K562 (cell line): ENCODE measurements around the gene HCFC1R1. TPM values are rescaled to one million over a fixed set of nuclear protein-coding genes. Genes with fewer than 3 reads are reported as not detected.

ENCODE experiments used
- CBFA2T3 ChIP-seq: fragments of 450-650 bp; IDR thresholded peaks from 2 replicates; pipeline ENCODE4 v1.6.1; 2017
- DPF2 ChIP-seq: fragments of 450-650 bp; IDR thresholded peaks from 2 replicates; pipeline ENCODE4 v1.6.1; 2016
- EHMT2 ChIP-seq: fragments of 450-650 bp; IDR thresholded peaks from 2 replicates; pipeline ENCODE4 v1.6.1; 2018; ENCODE audit warnings: antibody characterized with exemption
- EP400 ChIP-seq: fragments of 450-650 bp; IDR thresholded peaks from 2 replicates; pipeline ENCODE4 v1.6.1; 2017; ENCODE audit warnings: antibody characterized with exemption, mild to moderate bottlenecking, moderate library complexity
- ILK ChIP-seq: fragments of 450-650 bp; IDR thresholded peaks from 2 replicates; pipeline ENCODE4 v1.6.1; 2016; ENCODE audit warnings: missing genetic modification characterization, low read depth, mild to moderate bottlenecking, missing compliant biosample characterization, moderate library complexity, borderline replicate concordance
- KAT8 ChIP-seq: fragments of 450-650 bp; IDR thresholded peaks from 2 replicates; pipeline ENCODE4 v1.6.1; 2016; ENCODE audit warnings: low read depth, mild to moderate bottlenecking
- KLF16 ChIP-seq: IDR thresholded peaks from 2 replicates; pipeline ENCODE4 v1.6.1; 2016; ENCODE audit warnings: antibody characterized with exemption
- MCM7 ChIP-seq, 2 experiments: fragments of 450-650 bp; IDR thresholded peaks; 2 replicates each; pipeline ENCODE4 v1.6.1; 2016 to 2018
- MEF2D ChIP-seq: conservative IDR thresholded peaks from 2 replicates; pipeline ENCODE4 v1.6.1; 2016; ENCODE audit warnings: low read depth, missing genetic modification characterization, missing compliant biosample characterization
- MYNN ChIP-seq, 2 experiments: sonication (generic); formaldehyde crosslinking in 1 of 2; IDR thresholded peaks; 2 replicates each; pipeline versions ENCODE4 v1.5.0 to v1.6.1; 2016 to 2020; ENCODE audit warnings: antibody characterized with exemption in 1 of 2, missing genetic modification reagents in 1 of 2
- NCOA6 ChIP-seq: fragments of 450-650 bp; IDR thresholded peaks from 2 replicates; pipeline ENCODE4 v1.6.1; 2017; ENCODE audit warnings: mild to moderate bottlenecking
- RB1 ChIP-seq: fragments of 450-650 bp; IDR thresholded peaks from 2 replicates; pipeline ENCODE4 v1.6.1; 2017; ENCODE audit warnings: low read depth, mild to moderate bottlenecking
- RBM34 ChIP-seq: fragments of 200-400 bp; formaldehyde crosslinking; IDR thresholded peaks from 2 replicates; pipeline ENCODE4 v1.6.1; 2018; ENCODE audit warnings: low read length, borderline replicate concordance; ENCODE audit not compliant: insufficient read depth
- RFX7 ChIP-seq: fragments of 250-450 bp; sonication (Bioruptor Pico); IDR thresholded peaks from 2 replicates; pipeline ENCODE4 v1.5.1; 2021; ENCODE audit warnings: mild to moderate bottlenecking
- SIN3B ChIP-seq: fragments of 450-650 bp; IDR thresholded peaks from 2 replicates; pipeline ENCODE4 v1.6.1; 2017; ENCODE audit warnings: low read depth, mild to moderate bottlenecking, moderate library complexity
- SOX6 ChIP-seq: fragments of 450-650 bp; IDR thresholded peaks from 2 replicates; pipeline ENCODE4 v1.6.1; 2014; ENCODE audit warnings: mild to moderate bottlenecking
- SP2 ChIP-seq: IDR thresholded peaks from 2 replicates; pipeline ENCODE4 v1.6.1; 2011; ENCODE audit warnings: mild to moderate bottlenecking, low read depth, low read length, moderate library complexity; ENCODE audit not compliant: poor library complexity, severe bottlenecking; ENCODE audit errors: extremely low read depth
- TAF15 ChIP-seq: fragments of 200-400 bp; formaldehyde crosslinking; IDR thresholded peaks from 2 replicates; pipeline ENCODE4 v1.6.1; 2017; ENCODE audit warnings: mild to moderate bottlenecking, low read depth, low read length, moderate library complexity
- ZNF217 ChIP-seq: sonication (generic); formaldehyde crosslinking; IDR thresholded peaks from 2 replicates; pipeline ENCODE4 v1.8.0; 2022; ENCODE audit warnings: mild to moderate bottlenecking, missing genetic modification reagents
- ZNF232 ChIP-seq: sonication (generic); formaldehyde crosslinking; IDR thresholded peaks from 2 replicates; pipeline ENCODE4 v1.8.0; 2022; ENCODE audit warnings: mild to moderate bottlenecking, missing genetic modification reagents
- ZNF444 ChIP-seq: fragments of 250-450 bp; sonication (Bioruptor Pico); IDR thresholded peaks from 2 replicates; pipeline ENCODE4 v1.4.0; 2020; ENCODE audit warnings: mild to moderate bottlenecking, moderate library complexity
- ZNF707 ChIP-seq: fragments of 250-450 bp; sonication (Bioruptor Pico); conservative IDR thresholded peaks from 2 replicates; pipeline ENCODE4 v1.8.0; 2022; ENCODE audit warnings: inconsistent platforms, mild to moderate bottlenecking, moderate library complexity
- ZNF75A ChIP-seq: fragments of 450-650 bp; formaldehyde crosslinking; IDR thresholded peaks from 2 replicates; pipeline ENCODE4 v1.4.0; 2020; ENCODE audit warnings: mild to moderate bottlenecking
- polyA plus RNA-seq, 8 experiments: library from polyadenylated mRNA; depleted of rRNA in 4 of 8; stranded (reverse) in 5 of 8; unstranded in 3 of 8; fragments of >200 nt; fragmentation: Nextera tagmentation in 2 of 8; fragmentation: Illumina TruSeq in 1 of 8; extraction: Ambion mirVana in 2 of 8; extraction: Trizol in 1 of 8; gene quantifications; 2 replicates each; pipeline versions ENCODE4 v1.2.1 to v1.2.3, GENCODE V29; 2011 to 2014; ENCODE audit warnings: inconsistent platforms in 1 of 8, missing spikeins in 1 of 8
- total RNA-seq, 7 experiments: library from RNA; depleted of rRNA in 6 of 7; stranded (reverse); fragments of >200 nt in 6 of 7; fragmentation: Illumina TruSeq in 2 of 7; extraction: Trizol in 2 of 7; gene quantifications; 2 replicates each; pipeline versions ENCODE4 v1.2.1 to v1.2.3, GENCODE V29; 2011 to 2021; ENCODE audit warnings: low replicate concordance in 1 of 7
- TF ChIP-seq, protein P1 (sequence below): fragments of 200-800 bp; sonication (Bioruptor generic); IDR thresholded peaks from 2 replicates; pipeline ENCODE4 v1.6.1; 2017; ENCODE audit warnings: missing genetic modification characterization, missing compliant biosample characterization
- TF ChIP-seq, protein P2 (sequence below): fragments of 250-450 bp; sonication (Bioruptor Pico); IDR thresholded peaks from 2 replicates; pipeline ENCODE4 v1.4.0; 2020; ENCODE audit warnings: mild to moderate bottlenecking, moderate library complexity
- TF ChIP-seq, protein P3 (sequence below): sonication (generic); formaldehyde crosslinking; IDR thresholded peaks from 2 replicates; pipeline ENCODE4 v1.8.1; 2023; ENCODE audit warnings: mild to moderate bottlenecking, missing genetic modification reagents
- TF ChIP-seq, protein P4 (sequence below): fragments of 250-450 bp; sonication (Bioruptor Pico); IDR thresholded peaks from 2 replicates; pipeline ENCODE4 v1.6.1; 2021; ENCODE audit warnings: mild to moderate bottlenecking

Gene HCFC1R1
- total and polyA plus RNA-seq, 9 of the 15 experiments (the other 6 are each of a cell fraction or from before 2014, with no cell fraction given) = 2.2 to 29.0 (median 11.2) TPM

DNA sequence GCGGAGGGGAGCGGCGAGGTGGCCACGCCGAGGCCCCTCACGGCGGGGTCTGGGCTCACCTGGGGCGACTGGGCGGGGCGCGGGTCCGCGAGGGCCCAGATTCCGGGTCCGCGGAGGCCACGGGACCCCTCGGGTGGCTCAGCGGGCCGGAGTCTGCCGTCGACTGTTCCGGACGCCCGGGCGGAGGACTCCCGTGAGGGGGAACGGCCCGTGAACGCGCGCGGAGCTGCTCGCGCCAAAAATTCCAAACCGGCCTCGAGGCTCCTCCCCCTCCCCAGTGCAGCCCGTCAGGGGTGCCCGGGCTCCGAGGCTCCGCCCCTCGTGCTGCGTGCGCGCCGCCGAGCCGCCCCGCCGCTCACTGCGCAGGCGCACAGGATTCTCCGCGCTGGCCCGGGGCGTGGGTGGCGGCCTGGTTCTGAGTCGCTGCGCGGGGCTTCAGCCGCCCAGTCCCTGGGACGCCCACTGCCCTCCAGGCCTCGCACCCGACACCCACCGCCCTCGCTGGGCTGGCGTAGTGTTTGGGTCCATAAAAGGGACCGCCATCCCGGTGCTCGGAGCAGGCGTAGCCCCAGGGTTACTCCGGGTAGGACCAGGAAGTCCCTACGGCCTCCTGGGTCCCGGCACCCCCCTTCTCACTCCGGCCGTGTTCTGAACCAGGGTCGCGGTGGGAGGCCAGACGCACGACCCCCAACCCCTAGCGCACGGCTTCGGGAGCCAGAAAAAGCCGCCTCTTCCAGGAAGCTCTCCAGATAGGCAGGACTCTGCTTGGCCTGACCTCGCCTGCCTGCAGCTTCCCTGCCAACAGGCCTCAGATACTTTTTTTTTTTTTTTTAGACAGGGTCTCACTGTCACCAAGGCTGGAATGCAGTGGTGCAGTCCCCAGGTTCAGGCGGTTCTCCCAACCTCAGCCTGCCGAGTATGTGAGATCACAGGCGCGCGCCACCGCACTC lies 43.2 kb downstream of the HCFC1R1 start, which contains the start of gene PKMYT1 (continued):
- TF ChIP-seq, protein P1, sequence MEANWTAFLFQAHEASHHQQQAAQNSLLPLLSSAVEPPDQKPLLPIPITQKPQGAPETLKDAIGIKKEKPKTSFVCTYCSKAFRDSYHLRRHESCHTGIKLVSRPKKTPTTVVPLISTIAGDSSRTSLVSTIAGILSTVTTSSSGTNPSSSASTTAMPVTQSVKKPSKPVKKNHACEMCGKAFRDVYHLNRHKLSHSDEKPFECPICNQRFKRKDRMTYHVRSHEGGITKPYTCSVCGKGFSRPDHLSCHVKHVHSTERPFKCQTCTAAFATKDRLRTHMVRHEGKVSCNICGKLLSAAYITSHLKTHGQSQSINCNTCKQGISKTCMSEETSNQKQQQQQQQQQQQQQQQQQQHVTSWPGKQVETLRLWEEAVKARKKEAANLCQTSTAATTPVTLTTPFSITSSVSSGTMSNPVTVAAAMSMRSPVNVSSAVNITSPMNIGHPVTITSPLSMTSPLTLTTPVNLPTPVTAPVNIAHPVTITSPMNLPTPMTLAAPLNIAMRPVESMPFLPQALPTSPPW (CRISPR knock-in tag) = peak; percentile 62
- TF ChIP-seq RFX7 (CRISPR knock-in tag) (no peak), MYNN (IDR thresholded peaks at IDR 0.05) (no peak), MYNN (CRISPR knock-in tag; IDR thresholded peaks at IDR 0.05) (no peak), CBFA2T3 (no peak), SOX6 (0 out of 2 replicates have a peak, but pooled peaks have one; percentile 13), ZNF444 (CRISPR knock-in tag) (no peak), ZNF232 (CRISPR knock-in tag) (no peak), DPF2 (no peak), MEF2D (tag) (no peak; the same call in 1 of the 2 replicates), EHMT2 (no peak), ZNF75A (CRISPR knock-in tag) (no peak), EP400 (peak; percentile 63), RBM34 (no peak), ZNF707 (CRISPR knock-in tag) (no peak), TAF15 (no peak), KAT8 (no peak), ILK (tag) (no peak), SIN3B (peak; percentile 35), MCM7 (IDR thresholded peaks at IDR 0.05) (no peak), NCOA6 (no peak), ZNF217 (CRISPR knock-in tag) (no peak), RB1 (peak; percentile 77), KLF16 (no peak), SP2 (no peak)
- TF ChIP-seq, protein P2, sequence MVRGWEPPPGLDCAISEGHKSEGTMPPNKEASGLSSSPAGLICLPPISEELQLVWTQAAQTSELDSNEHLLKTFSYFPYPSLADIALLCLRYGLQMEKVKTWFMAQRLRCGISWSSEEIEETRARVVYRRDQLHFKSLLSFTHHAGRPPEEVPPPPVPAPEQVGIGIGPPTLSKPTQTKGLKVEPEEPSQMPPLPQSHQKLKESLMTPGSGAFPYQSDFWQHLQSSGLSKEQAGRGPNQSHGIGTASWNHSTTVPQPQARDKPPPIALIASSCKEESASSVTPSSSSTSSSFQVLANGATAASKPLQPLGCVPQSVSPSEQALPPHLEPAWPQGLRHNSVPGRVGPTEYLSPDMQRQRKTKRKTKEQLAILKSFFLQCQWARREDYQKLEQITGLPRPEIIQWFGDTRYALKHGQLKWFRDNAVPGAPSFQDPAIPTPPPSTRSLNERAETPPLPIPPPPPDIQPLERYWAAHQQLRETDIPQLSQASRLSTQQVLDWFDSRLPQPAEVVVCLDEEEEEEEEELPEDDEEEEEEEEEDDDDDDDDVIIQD (CRISPR knock-in tag) = no peak
- TF ChIP-seq, protein P3, sequence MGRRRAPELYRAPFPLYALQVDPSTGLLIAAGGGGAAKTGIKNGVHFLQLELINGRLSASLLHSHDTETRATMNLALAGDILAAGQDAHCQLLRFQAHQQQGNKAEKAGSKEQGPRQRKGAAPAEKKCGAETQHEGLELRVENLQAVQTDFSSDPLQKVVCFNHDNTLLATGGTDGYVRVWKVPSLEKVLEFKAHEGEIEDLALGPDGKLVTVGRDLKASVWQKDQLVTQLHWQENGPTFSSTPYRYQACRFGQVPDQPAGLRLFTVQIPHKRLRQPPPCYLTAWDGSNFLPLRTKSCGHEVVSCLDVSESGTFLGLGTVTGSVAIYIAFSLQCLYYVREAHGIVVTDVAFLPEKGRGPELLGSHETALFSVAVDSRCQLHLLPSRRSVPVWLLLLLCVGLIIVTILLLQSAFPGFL (CRISPR knock-in tag) = no peak
- TF ChIP-seq, protein P4, sequence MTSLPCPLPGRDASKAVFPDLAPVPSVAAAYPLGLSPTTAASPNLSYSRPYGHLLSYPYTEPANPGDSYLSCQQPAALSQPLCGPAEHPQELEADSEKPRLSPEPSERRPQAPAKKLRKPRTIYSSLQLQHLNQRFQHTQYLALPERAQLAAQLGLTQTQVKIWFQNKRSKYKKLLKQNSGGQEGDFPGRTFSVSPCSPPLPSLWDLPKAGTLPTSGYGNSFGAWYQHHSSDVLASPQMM (CRISPR knock-in tag) = no peak
